Peyer's patch (tissue), 4 donors: ENCODE results near the gene HDAC9.

ENCODE experiments used
- POLR2A ChIP-seq, 2 donors: fragments of 450-650 bp; IDR thresholded peaks; one replicate each; pipeline ENCODE4 v1.5.1; 2017; ENCODE audit warnings: antibody characterized with exemption in 2 of 2, mild to moderate bottlenecking in 2 of 2, moderate library complexity in 2 of 2
- TF ChIP-seq, protein P1 (sequence below), 6 experiments: fragments of 450-650 bp in 4 of 6; fragments of 200-600 bp in 2 of 6; sonication (generic) in 1 of 6; IDR thresholded peaks; one replicate each; pipeline ENCODE4 v1.5.1; 2017 to 2019; ENCODE audit warnings: antibody characterized with exemption in 6 of 6, mild to moderate bottlenecking in 3 of 6, moderate library complexity in 1 of 6

- TF ChIP-seq, protein P1, sequence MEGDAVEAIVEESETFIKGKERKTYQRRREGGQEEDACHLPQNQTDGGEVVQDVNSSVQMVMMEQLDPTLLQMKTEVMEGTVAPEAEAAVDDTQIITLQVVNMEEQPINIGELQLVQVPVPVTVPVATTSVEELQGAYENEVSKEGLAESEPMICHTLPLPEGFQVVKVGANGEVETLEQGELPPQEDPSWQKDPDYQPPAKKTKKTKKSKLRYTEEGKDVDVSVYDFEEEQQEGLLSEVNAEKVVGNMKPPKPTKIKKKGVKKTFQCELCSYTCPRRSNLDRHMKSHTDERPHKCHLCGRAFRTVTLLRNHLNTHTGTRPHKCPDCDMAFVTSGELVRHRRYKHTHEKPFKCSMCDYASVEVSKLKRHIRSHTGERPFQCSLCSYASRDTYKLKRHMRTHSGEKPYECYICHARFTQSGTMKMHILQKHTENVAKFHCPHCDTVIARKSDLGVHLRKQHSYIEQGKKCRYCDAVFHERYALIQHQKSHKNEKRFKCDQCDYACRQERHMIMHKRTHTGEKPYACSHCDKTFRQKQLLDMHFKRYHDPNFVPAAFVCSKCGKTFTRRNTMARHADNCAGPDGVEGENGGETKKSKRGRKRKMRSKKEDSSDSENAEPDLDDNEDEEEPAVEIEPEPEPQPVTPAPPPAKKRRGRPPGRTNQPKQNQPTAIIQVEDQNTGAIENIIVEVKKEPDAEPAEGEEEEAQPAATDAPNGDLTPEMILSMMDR (IDR thresholded peaks at IDR 0.05): no peak
- TF ChIP-seq POLR2A (IDR thresholded peaks at IDR 0.05): no peak
These were observed 13.9 kb downstream of the HDAC9 start for GRCh38 chr7:18509481-18509880.
